Liver (tissue), 3 donors: ENCODE measurements around the gene MRPS23.

Experiments
- GABPA ChIP-seq, 2 donors: IDR thresholded peaks in 1 of 2; conservative IDR thresholded peaks in 1 of 2; 2 replicates each; pipeline ENCODE4 v1.6.1; 2016; ENCODE audit warnings: antibody characterized with exemption in 2 of 2, mild to moderate bottlenecking in 1 of 2, moderate library complexity in 1 of 2
- MAX ChIP-seq: IDR thresholded peaks from 2 replicates; pipeline ENCODE4 v1.6.1; 2016; ENCODE audit warnings: antibody characterized with exemption
- RAD21 ChIP-seq, 2 donors: IDR thresholded peaks; 2 replicates each; pipeline ENCODE4 v1.6.1; 2016; ENCODE audit warnings: antibody characterized with exemption in 2 of 2, mild to moderate bottlenecking in 2 of 2
- REST ChIP-seq: IDR thresholded peaks from 2 replicates; pipeline ENCODE4 v1.6.1; 2016; ENCODE audit warnings: antibody characterized with exemption, mild to moderate bottlenecking
- RXRA ChIP-seq, 2 donors: IDR thresholded peaks; 2 replicates each; pipeline ENCODE4 v1.6.1; 2017 to 2018; ENCODE audit warnings: antibody characterized with exemption in 2 of 2, mild to moderate bottlenecking in 1 of 2
- SP1 ChIP-seq: IDR thresholded peaks from 2 replicates; pipeline ENCODE4 v1.6.1; 2018; ENCODE audit warnings: antibody characterized with exemption, mild to moderate bottlenecking
- TAF1 ChIP-seq: conservative IDR thresholded peaks from 2 replicates; pipeline ENCODE4 v1.6.1; 2016; ENCODE audit warnings: antibody characterized with exemption, mild to moderate bottlenecking
- ZBTB33 ChIP-seq: IDR thresholded peaks from 2 replicates; pipeline ENCODE4 v1.6.1; 2016; ENCODE audit warnings: antibody characterized with exemption
- TF ChIP-seq, protein P1 (sequence below): fragments of 150-350 bp; IDR thresholded peaks from 2 replicates; pipeline ENCODE4 v1.5.1; 2017; ENCODE audit warnings: improper control_type of control experiment, low read depth, low read length; ENCODE audit not compliant: missing input control
- TF ChIP-seq, protein P2 (sequence below): IDR thresholded peaks from 2 replicates; pipeline ENCODE4 v1.6.1; 2016; ENCODE audit warnings: antibody characterized with exemption
- donor health status: healthy.
- donor health status: healthy.

DNA sequence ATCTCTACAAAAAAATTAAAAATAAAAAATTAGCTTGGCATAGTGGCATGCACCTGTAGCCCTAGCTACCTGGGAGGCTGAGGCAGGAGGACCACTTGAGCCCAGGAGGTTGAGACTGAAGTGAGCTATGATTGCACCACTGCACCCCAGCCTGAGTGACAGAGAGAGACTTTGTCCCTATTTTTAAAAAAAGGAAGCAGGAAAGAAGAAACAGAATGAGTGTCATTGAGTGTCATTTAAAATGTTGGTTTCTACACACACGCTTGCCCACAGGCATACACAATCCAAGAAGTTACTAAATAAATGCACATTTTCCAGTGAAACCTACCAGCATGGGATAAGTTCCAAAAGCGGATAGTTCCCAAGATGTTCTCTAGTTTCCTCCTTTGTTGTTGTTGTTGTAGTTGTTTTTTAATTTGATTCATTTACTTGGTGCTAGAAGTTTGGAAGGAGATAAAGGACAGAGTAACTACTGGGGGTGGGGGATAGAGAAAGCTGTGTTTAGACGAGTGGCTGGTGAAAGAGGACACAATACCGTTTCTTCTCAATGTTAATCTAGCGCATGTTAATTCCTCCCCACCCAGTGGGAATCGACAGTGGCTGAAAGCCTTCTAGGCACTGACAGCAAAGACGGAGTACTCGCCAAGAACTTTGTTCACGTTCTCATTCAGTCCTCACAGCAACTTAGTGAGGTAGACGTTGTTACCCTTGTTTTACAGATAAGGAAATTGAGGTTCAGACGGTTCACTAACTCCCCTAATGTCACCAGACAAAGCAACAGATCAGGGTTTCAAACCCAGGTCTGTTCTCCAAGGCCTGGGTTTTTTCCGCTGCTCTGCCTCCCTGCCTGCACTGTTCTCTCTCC, 17.3 kb downstream of the MRPS23 start:
- TF ChIP-seq ZBTB33 = no peak
- TF ChIP-seq TAF1 = no peak
- TF ChIP-seq RAD21 (IDR thresholded peaks at IDR 0.05) = no peak
- TF ChIP-seq GABPA (IDR thresholded peaks at IDR 0.05 in 1 of 2, conservative IDR thresholded peaks at IDR 0.05 in 1 of 2) = no peak
- TF ChIP-seq, protein P1, sequence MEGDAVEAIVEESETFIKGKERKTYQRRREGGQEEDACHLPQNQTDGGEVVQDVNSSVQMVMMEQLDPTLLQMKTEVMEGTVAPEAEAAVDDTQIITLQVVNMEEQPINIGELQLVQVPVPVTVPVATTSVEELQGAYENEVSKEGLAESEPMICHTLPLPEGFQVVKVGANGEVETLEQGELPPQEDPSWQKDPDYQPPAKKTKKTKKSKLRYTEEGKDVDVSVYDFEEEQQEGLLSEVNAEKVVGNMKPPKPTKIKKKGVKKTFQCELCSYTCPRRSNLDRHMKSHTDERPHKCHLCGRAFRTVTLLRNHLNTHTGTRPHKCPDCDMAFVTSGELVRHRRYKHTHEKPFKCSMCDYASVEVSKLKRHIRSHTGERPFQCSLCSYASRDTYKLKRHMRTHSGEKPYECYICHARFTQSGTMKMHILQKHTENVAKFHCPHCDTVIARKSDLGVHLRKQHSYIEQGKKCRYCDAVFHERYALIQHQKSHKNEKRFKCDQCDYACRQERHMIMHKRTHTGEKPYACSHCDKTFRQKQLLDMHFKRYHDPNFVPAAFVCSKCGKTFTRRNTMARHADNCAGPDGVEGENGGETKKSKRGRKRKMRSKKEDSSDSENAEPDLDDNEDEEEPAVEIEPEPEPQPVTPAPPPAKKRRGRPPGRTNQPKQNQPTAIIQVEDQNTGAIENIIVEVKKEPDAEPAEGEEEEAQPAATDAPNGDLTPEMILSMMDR = no peak
- no peak for TF ChIP-seq REST
- no peak for TF ChIP-seq MAX
- no peak for TF ChIP-seq SP1
- TF ChIP-seq, protein P2, sequence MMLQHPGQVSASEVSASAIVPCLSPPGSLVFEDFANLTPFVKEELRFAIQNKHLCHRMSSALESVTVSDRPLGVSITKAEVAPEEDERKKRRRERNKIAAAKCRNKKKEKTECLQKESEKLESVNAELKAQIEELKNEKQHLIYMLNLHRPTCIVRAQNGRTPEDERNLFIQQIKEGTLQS = no peak
- TF ChIP-seq RXRA (IDR thresholded peaks at IDR 0.05) = no peak
